Astrocyte (in vitro differentiated cells and primary cell): ENCODE measurements around the gene CLBA1. TPM values are rescaled to one million over a fixed set of nuclear protein-coding genes. Genes with fewer than 3 reads are reported as not detected.

Experiments used
- DNase-seq: peaks from one replicate; pipeline ENCODE4 v3.0.0-alpha.2; 2010; ENCODE audit warnings: low read depth
- FAIRE-seq: peaks from 2 replicates; lab custom pipeline; 2011; peaks lifted over from hg19 to GRCh38; lab: Jason Lieb, UNC
- H2AFZ ChIP-seq: 2 replicates; pipeline ENCODE4 v1.6.0; 2012; ENCODE audit warnings: low read depth, low read length, inconsistent platforms
- H3K27ac ChIP-seq: 2 replicates; pipeline ENCODE4 v1.5.1; 2011; ENCODE audit warnings: low read depth, low read length, inconsistent platforms
- H3K27me3 ChIP-seq: 2 replicates; pipeline ENCODE4 v1.6.0; 2011; ENCODE audit warnings: low read length, inconsistent platforms; ENCODE audit not compliant: insufficient read depth
- H3K36me3 ChIP-seq: 2 replicates; pipeline ENCODE4 v1.5.1; 2011; ENCODE audit warnings: low read length, inconsistent platforms; ENCODE audit not compliant: insufficient read depth
- H3K4me1 ChIP-seq: 2 replicates; pipeline ENCODE4 v1.5.1; 2011; ENCODE audit warnings: low read length, inconsistent platforms; ENCODE audit not compliant: insufficient read depth
- H3K4me2 ChIP-seq: 2 replicates; pipeline ENCODE4 v1.6.0; 2012; ENCODE audit warnings: low read length, inconsistent platforms
- H3K4me3 ChIP-seq: 2 replicates; pipeline ENCODE4 v1.5.1; 2011; ENCODE audit warnings: low read depth, mild to moderate bottlenecking, low read length, inconsistent platforms; ENCODE audit not compliant: insufficient read depth
- H3K79me2 ChIP-seq: 2 replicates; pipeline ENCODE4 v1.6.0; 2012; ENCODE audit warnings: mild to moderate bottlenecking, low read length, inconsistent platforms; ENCODE audit not compliant: insufficient read depth
- H3K9ac ChIP-seq: 2 replicates; pipeline ENCODE4 v1.6.0; 2012; ENCODE audit warnings: mild to moderate bottlenecking, low read length, inconsistent platforms
- H3K9me3 ChIP-seq: 2 replicates; pipeline ENCODE4 v1.5.1; 2012; ENCODE audit warnings: low read depth, mild to moderate bottlenecking, low read length, inconsistent platforms; ENCODE audit not compliant: insufficient read depth
- H4K20me1 ChIP-seq: 2 replicates; pipeline ENCODE4 v1.6.0; 2012; ENCODE audit warnings: low read length, inconsistent platforms; ENCODE audit not compliant: insufficient read depth
- H3K27ac Mint-ChIP-seq: one replicate; pipeline ENCODE4 v1.8.0; 2021; ENCODE audit warnings: mild to moderate bottlenecking, mixed read lengths; ENCODE audit not compliant: unreplicated experiment
- H3K27me3 Mint-ChIP-seq: one replicate; pipeline ENCODE4 v1.8.0; 2021; ENCODE audit warnings: low read depth, mixed read lengths; ENCODE audit not compliant: unreplicated experiment
- H3K36me3 Mint-ChIP-seq: one replicate; pipeline ENCODE4 v1.8.0; 2021; ENCODE audit warnings: low read depth, mixed read lengths; ENCODE audit not compliant: unreplicated experiment
- H3K4me1 Mint-ChIP-seq: one replicate; pipeline ENCODE4 v1.8.0; 2021; ENCODE audit warnings: low read depth, mixed read lengths; ENCODE audit not compliant: unreplicated experiment
- H3K4me3 Mint-ChIP-seq: one replicate; pipeline ENCODE4 v1.8.0; 2021; ENCODE audit warnings: mild to moderate bottlenecking, moderate library complexity, mixed read lengths; ENCODE audit not compliant: unreplicated experiment
- H3K9me3 Mint-ChIP-seq: one replicate; pipeline ENCODE4 v1.8.0; 2021; ENCODE audit warnings: mild to moderate bottlenecking, mixed read lengths; ENCODE audit not compliant: unreplicated experiment
- CTCF ChIP-seq: IDR thresholded peaks from 2 replicates; pipeline ENCODE4 v1.5.1; 2011; ENCODE audit warnings: low read depth, mild to moderate bottlenecking, inconsistent platforms, low read length, moderate library complexity; ENCODE audit not compliant: insufficient read depth
- EZH2 ChIP-seq: IDR thresholded peaks from 2 replicates; pipeline ENCODE4 v1.6.1; 2012; ENCODE audit warnings: mild to moderate bottlenecking, low read length, inconsistent platforms; ENCODE audit not compliant: insufficient read depth
- total RNA-seq: library from RNA; stranded (reverse); gene quantifications from 2 replicates; pipeline ENCODE4 v1.2.1, GENCODE V29; 2021

CLBA1 gene
- total RNA-seq, 1 donor from 2014 or later: 6.3 TPM

GRCh38 chr14:104939666-104940410, 45.8 kb upstream of the CLBA1 start:
- no peak overlapping the region for H2AFZ ChIP-seq
- Mint-ChIP-seq H3K4me1 (no peaks in the 10 kb centered on the region), H3K36me3 (peaks cover 26% of the 10 kb centered on the region), H3K4me3 (no peak overlapping the region), H3K27me3 (peaks cover 54% of the 10 kb centered on the region), H3K27ac (no peak overlapping the region), H3K9me3 (peaks cover 2% of the 10 kb centered on the region)
- H3K4me1 ChIP-seq: no peaks in the 10 kb centered on the region
- H3K9ac ChIP-seq: no peak overlapping the region
- H3K79me2 ChIP-seq: no peaks in the 10 kb centered on the region
- H3K27me3 ChIP-seq: peaks cover 3% of the 10 kb centered on the region
- no peaks in the 10 kb centered on the region for H3K36me3 ChIP-seq
- H3K4me2 ChIP-seq: no peak overlapping the region
- no peaks in the 10 kb centered on the region for H4K20me1 ChIP-seq
- H3K9me3 ChIP-seq: no peaks in the 10 kb centered on the region
- FAIRE-seq (no peak), DNase-seq (no peak)
- TF ChIP-seq EZH2 (no peak), CTCF (no peak)
- H3K4me3 ChIP-seq: no peak overlapping the region
- no peak overlapping the region for H3K27ac ChIP-seq

- H3K79me2 ChIP-seq: no peaks in the 10 kb centered on the region
- Mint-ChIP-seq H3K4me3 (no peak overlapping the region), H3K9me3 (peaks cover 2% of the 10 kb centered on the region), H3K4me1 (no peaks in the 10 kb centered on the region), H3K27ac (no peak overlapping the region), H3K27me3 (peaks cover 48% of the 10 kb centered on the region), H3K36me3 (peaks cover 26% of the 10 kb centered on the region)
- no peak overlapping the region for H3K4me2 ChIP-seq
- H3K9ac ChIP-seq: no peak overlapping the region
- H3K4me1 ChIP-seq: no peaks in the 10 kb centered on the region
- TF ChIP-seq EZH2 (no peak), CTCF (no peak)
- no peaks in the 10 kb centered on the region for H3K36me3 ChIP-seq
- no peak for DNase-seq
- H3K4me3 ChIP-seq: no peak overlapping the region
- H3K27me3 ChIP-seq: no peaks in the 10 kb centered on the region
- H2AFZ ChIP-seq: no peak overlapping the region
- no peak for FAIRE-seq
- H3K9me3 ChIP-seq: no peaks in the 10 kb centered on the region
- no peaks in the 10 kb centered on the region for H4K20me1 ChIP-seq
- no peak overlapping the region for H3K27ac ChIP-seq
Measured at GRCh38 chr14:104940526-104941150, 45.0 kb upstream of the CLBA1 start.
